ENCODE data around the gene TNXB.
A peak's percentile ranks its signal among the peaks of the same experiment; 100 is the strongest.
"Not testable (repeated sequence)": the region's sequence is repeated elsewhere in the genome, so short reads cannot be mapped to it uniquely, and the experiment has no call there.

TNXB gene

DNA sequence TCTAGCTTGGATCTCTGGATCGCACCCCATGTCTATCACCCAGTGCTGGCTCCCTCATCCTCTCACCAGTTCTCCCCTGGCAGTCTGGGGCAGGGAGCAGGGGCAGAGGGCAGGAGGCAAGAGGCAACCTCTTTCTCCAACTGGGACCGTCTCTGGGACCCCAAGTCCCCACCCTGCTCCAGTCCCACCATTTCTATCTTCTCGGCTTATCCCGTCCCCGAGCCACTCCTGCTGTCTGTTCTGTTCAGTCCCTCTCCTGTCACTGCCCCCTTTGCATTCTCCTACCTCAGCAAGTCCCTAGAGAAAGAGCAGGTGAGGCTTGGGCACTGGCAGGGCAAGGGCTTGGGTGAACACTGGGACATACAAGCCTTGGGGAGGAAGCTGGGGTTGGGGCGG lies 625 bp upstream of the TNXB start:
- no peak for DNase-seq

DNA sequence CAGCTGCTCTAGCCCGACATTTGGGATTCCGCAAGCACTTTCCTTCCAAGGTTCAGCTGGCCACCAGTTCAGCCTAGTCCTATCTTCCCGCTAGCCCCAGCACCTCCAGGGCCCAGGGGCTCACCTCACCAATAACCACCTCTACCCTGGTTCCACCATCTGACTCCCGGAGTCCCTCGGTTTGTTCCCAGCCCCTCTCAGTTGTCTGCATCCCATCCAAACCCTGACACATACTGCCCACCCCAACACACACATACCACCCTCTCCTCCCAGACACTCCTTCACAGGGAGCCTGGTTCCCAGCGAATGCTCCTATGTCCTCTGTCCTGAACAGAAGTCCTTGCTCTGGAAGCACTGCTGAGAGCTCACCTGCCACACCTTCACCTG lies 418 bp downstream of the TNXB start:
- DNase-seq: no peak

DNA sequence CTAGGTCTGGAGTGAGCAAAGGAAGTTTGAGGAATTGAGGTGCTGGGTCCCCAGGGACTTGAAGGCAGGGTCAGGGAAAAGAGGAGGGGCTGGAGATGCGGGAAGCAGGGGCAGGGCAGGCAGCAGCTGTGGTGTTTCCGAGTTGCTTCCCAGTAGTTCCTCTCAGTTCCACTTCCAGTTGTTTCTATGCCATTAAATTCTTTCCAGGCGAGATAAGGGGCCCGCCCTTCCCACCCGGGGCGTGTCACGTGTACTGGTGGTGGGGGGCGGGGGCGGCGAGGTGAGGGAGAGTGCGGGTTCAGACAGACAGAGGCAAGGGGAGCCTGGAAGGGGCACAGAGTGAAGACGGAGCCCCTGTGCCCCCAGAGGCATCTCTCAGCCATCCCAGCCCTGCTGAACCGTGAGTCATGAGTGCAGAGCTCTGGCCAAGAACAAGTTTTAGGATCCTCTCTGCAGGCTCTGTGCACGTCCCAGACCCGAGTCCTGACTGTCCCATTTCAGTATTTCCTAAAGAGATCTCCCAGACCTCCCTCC lies 977 bp downstream of the TNXB start:
- DNase-seq: no peak

DNA sequence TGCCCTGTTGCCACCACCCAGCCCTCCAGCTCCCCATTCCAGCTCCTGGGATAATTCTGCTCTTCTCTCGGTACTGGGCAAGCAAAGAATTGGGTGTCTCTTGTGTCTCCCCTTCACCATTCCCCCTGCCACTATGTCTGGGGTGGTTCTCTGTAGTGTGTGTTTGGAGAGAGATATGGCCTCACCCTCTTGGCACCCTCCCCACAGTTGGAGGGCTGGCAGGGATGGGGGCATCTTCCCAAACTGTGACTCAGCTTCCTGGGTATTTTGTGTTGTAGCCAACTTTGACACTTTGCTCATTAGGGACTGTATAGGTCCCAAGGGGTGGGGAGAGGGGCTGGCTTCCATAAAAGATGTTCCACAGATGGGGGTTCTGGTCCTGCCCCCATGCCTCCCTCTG lies 1.7 kb downstream of the TNXB start:
- no peak for DNase-seq

DNA sequence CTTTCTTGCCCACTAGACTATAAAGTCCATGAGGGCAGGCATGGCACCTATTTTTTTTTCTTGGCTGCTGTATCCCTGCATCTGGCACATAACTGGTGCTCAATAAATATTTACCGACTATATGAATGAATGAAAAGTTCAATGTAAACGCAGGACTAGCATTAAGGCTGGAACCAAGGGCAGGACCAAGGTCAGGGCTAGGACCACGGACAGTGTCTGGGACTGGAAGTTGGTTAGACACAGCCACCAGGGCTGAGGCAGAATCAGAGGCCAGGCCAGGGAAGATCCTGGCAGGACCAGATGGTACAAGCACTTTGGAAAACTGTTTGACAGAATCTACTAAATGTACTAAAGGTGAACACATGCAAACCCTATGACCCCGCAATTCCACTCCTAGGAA lies 3.7 kb downstream of the TNXB start:
- no peak for DNase-seq

DNA sequence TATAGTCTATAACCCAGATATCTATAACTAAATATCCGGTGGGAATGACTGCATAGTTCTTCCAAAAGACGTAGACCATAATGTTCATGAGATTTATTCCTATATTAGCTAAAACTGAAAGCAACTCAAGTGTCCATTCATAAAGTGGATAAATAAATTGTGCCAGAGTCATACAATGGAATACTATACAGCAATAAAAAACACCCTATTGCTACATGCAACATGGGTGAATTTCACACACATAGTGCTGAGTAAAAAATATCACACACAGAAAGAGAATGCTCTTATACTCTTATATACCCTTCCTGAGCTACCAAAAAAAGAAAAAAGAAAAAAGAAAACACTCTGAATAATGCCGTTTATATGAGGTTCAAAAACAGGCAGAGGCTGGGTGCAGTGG lies 6.9 kb downstream of the TNXB start:
- DNase-seq: no peak

DNA sequence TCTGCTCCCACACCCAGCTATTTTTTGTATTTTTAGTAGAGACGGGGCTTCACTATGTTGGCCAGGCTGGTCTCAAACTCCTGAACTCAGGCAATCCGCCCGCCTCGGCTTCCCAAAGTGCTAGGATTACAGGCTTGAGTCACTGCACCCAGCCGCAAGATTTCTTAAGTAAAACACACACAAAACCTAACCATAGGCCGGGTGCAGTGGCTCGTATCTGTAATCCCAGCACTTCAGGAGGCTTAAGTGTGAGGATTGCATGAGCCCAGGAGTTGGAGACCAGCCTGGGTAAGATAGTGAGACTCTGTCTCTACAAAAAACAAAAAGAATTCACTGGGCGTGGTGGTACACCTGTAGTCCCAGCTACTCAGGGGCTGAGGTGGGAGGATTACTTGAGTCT lies 8.9 kb downstream of the TNXB start:
- DNase-seq: not testable (repeated sequence)

DNA sequence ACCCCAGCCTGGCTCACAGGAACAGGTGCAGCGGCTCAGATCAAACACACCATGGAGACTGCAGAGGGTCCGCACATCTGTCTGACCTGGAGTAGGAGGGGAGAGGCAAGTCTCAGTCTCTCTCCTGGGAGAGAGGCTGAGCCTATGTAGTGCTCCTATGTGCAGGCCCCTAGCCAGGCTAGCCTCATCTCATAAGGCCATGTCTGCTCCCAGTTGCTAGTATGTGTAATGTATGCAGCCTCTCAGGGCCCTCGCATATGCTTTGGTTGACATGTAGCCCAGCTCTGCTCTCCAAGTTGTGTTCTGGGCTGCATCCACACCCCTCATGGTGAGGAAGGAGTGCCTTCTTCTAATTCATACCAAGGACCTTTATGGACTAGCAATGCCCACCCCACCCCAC lies 11.8 kb downstream of the TNXB start:
- DNase-seq: no peak

DNA sequence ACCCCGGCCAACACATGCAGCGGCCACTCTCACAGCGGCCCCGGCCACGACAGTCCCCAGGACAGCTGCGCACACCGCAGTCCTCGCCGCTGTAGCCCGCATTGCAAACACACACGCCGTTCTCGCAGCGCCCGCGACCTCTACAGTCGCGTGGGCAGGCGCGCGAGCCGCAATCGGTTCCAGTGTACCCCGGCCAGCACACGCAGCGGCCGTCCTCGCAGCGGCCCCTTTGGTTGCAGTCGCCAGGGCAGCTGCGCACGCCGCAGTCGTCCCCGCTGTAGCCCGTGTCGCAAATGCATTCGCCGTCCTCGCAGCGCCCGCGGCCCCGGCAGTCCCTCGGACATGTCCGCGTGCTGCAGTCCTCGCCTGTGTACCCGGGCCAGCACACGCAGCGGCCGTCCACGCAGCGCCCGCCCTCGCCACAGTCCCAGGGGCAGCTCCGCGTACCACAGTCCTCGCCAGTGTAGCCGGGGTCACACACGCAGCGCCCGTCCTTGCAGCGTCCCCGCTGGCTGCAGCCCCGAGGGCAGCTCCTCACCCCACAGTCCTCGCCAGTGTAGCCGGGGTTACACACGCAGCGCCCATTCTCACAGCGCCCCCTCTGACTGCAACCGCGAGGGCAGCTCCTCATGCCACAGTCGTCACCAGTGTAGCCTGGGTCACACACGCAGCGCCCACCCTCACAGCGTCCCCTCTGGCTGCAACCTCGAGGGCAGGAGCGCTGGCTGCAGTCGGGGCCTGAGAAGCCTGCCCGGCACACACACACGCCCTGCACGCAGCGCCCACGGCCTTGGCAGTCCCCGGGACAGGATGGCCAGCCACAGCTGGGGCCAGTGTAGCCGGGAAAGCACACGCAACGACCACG lies 12.5 kb downstream of the TNXB start:
- peak; percentile 62 for DNase-seq

DNA sequence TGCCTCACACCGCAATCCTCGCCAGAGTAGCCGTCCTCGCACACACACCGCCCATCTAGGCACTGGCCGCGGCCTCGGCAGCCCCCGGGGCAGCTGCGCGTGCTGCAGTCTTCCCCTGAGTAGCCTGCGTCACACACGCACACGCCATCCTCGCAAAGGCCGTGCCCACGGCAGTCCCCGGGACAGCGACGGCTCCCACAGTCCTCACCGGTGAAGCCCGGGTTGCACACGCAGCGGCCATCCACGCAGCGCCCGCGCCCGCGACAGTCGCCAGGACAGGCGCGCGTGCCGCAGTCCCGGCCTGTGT lies 13.1 kb downstream of the TNXB start:
- DNase-seq: no peak

DNA sequence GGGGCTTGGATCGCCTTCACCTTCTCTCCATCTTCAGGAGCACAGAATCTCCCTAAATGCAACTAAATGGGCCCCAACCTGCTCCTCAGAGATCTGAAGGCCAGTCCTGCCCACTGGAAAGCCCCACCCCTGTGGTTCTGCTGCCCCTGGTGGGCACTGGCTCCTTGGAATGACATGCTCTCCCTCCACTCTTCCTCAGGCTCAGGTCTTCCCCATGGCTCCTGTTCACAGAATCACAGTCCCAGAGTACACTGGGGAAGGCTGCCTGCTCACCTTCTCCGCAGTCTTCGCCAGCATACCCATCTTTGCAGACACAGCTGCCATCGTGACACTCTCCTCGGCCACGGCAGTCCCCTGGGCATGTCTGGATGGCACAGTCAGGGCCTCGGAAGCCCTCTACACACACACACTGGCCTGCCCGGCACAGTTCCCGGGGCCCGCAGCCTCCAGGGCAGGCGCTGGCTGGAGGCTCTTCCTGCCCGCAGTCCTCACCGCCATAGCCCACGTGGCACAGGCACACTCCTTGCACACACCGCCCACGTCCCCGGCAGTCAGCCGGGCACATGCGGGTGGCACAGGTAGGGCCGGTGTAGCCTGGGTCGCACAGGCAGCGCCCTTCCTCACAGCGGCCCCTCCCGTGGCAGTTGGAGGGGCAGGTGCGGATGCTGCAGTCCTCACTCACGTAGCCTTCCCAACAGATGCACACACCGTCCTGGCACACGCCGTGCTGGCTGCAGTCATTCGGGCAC lies 13.6 kb downstream of the TNXB start:
- DNase-seq: peak; percentile 51

DNA sequence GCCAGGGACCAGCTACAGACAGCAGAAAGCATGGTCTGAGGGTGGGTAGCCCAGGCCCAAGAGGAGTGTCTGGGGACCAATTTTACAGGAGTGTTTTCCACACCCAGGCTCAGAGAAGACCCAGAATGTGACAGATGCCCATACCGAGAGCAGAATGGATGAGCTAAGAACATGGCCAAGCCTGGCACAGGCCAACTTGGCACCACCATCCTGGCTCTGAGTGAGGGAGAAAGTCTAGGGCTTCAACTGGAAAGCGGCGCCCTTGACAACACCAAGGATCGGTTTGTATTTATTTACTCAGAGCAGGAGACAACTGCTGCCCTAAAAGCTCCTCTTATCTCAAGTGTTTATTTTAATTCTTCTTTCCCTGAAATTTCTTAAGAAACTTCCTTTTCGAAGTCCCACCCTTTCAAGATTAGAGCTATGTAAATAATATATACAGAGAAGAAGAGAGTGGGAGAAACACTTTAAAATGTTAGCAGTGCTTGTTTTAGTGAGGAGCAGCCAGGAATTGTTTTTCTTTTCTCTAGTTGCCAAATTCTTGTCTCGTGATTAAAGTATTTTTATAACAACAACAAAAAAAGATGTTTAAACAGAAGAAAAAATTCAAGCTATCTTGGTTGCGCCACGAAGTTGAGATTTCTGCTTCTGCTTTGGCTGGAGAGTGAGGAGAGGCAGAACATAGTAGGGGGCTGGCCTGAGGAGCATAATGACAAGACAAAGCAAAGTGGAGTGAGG lies 16.2 kb downstream of the TNXB start:
- peak; percentile 49 for DNase-seq

DNA sequence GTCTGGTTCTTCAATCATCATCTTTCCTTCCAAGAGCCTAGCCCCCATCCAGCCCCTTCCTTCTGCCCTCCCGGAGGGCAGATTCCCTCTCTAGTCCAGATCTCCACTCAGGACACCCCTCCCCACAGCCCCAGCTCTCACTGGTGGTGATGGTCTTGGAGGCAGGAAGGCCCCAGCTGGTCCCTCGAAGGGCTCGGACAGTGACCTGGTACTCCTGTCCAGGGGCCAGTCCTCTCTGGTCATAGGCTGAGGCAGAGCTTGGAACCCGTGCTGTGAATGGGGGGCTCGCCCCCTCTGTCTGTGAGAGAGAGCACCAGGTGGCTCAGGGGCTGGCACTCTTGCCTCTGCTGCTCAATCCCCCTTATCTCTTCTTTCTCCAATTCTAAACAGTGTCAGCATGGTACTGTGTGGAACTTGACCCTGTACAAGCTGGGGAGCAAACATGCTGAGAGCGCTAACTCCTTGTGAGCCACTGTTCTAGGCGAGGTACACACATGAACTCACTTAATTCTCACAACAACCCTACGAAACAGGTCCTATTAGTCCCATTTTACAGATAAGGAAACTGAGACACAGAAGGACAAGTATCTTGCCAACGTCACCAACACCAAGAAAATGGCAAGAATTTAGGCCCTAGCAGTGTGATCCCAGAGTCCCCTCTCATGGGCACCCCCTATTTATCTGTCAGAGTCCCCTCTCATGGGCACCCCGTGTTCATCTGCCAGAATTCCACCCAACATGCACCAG lies 19.9 kb downstream of the TNXB start:
- no peak for DNase-seq

DNA sequence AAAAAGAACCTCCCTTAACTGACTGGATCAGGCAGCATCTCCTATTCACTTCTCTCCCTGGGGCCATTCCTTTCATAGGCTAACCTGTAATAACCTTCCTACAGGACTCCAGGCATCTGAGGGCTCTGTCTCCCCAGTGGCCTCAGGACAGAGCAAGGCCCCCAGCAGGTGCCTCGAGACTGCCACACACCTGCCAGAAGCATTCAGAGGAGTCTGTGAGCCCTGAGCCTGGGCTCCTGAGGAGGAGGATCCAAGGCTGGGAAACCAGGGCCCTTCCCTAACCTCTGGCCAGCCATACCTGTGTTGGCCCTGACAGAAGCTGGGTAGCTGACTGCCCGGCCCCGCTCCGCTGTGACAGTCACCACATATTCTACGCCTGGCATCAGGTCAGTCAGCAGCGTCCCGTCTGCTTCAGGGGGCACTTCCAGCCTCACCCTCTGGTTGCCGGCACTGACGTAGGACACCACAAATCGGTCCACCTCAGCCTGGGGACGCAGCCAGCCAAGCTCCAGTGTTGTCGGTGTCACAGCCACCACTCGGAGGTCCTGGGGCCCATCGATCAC lies 20.6 kb downstream of the TNXB start:
- no peak for DNase-seq

DNA sequence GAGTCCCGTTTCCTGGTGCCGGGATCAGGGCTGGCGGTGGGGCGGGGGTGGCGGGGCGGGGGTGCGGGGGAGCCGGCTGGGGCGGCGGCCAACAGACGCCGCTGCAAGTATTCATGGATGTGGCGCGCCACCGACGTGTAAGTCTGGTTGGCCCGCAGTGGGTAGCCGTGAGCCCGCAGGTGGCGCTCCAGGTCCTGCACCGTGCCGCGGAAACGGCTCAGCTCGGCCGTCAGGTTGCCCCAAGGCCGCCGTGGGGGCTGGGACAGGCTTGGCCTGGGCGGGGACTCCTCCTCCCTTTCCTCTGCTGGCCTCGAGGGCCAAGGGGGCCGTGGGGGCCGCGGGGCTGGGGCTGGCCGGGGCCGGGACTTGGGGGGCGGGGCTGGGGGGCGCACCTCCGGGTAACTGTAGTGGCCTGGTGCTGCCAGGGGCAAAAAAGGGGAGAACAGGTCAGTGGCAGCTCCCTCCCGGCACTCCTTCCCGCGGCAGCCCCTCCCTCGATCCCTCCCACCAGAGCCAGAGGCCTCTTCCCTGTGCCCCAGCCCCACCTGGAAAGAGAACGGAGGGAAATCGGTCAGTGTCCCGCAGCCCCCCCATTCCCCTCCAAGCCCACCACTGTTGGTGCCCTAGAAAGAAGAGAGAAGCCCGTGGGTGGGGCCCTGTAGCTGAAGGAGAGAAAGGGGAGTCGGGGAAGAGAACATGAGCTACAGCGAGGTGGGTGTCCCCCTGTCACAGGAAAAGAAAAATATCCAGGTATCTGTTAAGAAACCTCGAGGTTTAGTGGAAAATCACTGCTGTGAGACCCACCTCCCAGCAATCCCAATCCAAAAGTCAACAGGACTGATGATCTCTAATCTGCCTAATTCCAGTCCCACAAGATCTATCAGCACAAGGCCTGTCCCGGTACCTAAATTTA lies 21.3 kb downstream of the TNXB start:
- peak; percentile 93 for DNase-seq

DNA sequence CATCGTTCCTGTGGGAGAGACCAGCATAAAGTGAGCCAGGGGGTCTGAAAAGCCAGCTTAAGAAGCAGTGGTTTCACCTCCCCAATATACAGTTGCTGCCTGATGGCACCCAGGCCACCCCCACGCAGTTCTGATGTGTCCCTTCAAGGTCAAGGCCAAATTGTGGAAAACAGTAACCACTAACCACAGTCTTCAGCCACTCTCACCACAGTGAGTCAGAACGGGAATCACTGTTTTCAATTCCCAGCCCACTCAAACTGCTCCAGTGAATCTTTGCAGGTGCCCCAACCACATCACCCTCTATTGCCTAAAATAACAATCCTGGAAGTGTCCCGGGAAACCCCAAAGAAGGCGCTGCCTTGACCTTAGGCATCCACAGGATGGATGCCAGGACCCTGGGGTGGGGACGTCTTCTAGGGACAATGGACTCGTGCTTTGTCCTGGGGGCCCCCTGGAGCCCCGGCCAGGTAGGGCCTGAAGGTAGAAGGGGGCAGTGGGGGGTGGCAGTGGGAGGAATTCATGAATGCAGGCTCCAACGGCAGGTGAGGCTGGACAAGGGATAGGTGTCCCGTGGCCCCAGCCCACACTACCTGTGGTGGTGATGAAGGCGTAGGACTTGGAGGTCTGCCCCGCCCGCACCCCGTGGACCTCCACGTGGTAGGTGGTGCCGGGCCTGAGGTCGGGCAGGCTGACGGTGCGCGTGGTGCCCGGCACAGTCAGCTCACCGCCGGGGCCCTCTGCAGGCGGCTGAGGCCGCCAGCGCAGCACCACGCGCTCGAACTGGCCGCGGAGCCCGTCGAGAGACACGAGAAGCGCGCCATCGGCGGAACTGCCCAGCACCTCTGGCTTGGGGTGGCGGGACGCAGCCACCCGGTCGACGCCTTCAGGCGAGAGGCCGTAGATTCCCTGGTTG lies 22.2 kb downstream of the TNXB start:
- no peak for DNase-seq

DNA sequence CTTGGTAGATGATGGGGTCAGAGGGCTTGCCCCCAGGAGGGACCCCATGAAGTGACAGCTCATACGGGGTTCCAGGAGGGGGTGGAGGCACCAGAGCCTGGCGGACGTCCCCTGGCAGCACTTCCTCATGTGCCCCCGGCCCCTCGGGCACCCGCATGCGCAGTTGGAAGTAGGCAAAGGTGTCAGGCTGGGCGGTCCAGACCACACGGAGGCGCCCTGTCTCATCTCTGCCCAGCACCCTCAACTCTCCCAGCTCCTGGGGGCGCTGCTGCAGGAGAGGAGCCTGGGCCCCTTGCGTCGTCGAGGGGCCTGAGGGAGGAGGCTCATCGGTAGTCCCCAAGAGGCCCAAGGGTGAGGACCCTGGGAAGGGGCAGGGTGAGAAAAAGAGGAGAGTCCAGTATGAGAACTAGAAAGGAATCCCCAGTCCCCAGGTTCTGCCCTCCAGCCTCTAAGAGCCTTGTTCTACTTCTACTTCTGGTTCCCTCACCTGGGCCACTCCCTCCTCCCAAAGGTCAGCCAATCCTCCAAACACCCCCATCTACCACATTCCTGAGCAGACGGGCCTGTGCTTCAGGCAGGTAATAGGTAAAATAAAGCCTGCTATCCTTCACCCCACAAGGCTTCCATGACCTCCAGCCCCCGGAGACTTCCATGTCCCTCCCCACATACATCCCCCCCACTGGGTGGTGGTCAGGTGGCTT lies 23.2 kb downstream of the TNXB start:
- no peak for DNase-seq

DNA sequence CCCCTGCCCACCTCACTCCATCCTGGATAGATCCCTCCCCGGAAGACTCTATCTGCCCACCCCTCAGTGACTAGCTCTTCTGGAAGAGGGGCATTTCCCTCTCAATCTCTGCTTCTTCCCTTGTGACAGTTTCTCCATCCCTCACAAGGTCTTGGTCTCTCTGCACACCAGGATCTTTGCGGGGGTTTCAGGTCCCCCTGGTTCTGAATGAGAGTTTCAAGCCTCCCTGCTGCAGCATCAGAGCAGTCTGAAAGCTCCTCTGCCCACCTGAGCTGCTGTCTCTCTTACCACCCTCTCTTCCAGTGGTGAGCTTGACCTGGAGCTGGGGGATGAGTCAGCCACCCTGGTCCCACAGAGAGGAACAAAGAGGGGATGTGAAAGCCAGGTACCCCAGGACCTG lies 24.4 kb downstream of the TNXB start:
- no peak for DNase-seq

All from DMS53 (cell line).